Measurements from ENCODE around the gene POLDIP2. TPM values are rescaled to one million over a fixed set of nuclear protein-coding genes. Genes with fewer than 3 reads are reported as not detected.

Gene POLDIP2
- total RNA-seq, 3 donors from 2014 or later, result 71.7 to 82.4 (median 81.3) TPM

DNA sequence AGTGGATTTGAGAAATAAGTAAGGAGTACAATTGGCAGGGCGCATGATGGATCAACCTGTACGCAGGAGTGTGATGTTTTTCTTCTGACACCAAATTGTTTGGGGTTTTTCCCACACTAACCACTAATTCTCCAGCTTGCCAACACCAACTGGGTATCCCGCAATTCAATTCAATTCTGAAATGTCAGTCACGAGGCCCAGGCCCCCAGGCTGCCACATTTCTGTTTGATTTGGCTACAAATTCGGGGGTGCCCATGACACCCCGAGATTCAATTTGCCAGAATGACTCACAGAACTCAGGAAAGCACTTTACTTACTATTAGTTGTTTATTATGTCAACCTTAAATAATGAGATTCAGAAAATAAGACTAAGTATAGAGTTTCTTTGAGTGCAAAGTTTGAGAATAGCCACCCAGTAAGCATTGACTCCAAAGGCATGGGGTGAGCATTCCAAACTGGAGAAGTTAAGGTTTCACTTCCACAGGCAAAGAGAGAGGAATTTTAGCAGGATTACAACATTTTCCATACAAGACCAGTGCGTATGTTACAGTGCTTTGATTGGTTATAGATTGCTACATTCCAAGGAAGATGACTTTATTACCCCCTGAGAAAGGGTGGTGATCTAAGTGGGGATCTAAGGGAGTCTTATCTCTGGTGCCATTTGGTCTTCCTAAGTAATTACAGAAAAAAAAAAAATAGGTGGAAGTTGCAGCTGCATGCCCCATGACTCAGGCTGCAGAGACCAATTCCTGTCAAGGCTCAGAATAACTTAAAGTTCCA is 37.2 kb upstream of the POLDIP2 start:
- H3K9me3 ChIP-seq, result no peaks in the 10 kb centered on the region
- ATAC-seq (no peak), DNase-seq (no peak)
- H3K4me1 ChIP-seq (ENCODE audit: low read depth), result no peaks in the 10 kb centered on the region
- H3K4me3 ChIP-seq, result no peak overlapping the region
- no peaks in the 10 kb centered on the region for H3K36me3 ChIP-seq (ENCODE audit: low read depth)
- intact Hi-C loops (cut with DNase I, micrococcal nuclease), result no loop called here
- TF ChIP-seq, protein P1, sequence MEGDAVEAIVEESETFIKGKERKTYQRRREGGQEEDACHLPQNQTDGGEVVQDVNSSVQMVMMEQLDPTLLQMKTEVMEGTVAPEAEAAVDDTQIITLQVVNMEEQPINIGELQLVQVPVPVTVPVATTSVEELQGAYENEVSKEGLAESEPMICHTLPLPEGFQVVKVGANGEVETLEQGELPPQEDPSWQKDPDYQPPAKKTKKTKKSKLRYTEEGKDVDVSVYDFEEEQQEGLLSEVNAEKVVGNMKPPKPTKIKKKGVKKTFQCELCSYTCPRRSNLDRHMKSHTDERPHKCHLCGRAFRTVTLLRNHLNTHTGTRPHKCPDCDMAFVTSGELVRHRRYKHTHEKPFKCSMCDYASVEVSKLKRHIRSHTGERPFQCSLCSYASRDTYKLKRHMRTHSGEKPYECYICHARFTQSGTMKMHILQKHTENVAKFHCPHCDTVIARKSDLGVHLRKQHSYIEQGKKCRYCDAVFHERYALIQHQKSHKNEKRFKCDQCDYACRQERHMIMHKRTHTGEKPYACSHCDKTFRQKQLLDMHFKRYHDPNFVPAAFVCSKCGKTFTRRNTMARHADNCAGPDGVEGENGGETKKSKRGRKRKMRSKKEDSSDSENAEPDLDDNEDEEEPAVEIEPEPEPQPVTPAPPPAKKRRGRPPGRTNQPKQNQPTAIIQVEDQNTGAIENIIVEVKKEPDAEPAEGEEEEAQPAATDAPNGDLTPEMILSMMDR (IDR thresholded peaks at IDR 0.05), result no peak

DNA sequence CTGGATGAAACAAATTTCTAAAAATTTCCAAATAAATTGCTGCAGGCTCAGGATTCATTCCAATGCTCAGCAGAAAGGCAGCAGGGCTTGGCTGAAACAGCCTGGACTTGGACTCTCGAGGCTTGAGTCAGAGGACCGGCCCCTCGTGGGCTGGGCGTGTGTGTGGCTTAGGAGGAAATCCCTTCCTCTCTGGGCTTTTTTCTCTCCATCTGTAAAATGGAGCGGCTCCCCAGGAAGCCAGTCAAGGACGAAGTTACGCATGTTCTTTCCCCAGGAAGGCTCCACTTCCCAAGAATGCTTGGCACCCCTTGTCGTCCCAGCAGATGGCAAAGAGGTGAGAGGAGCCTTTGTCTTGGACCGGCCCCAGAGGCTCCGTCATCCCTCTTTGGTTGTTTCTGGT is 35.2 kb upstream of the POLDIP2 start:
- H3K4me3 ChIP-seq, result no peak overlapping the region
- ATAC-seq (no peak), DNase-seq (no peak)
- intact Hi-C loops (cut with DNase I, micrococcal nuclease), result no loop called here
- H3K9me3 ChIP-seq, result no peaks in the 10 kb centered on the region
- H3K4me1 ChIP-seq (ENCODE audit: low read depth), result no peaks in the 10 kb centered on the region
- TF ChIP-seq, protein P1 (IDR thresholded peaks at IDR 0.05), result no peak
- H3K36me3 ChIP-seq (ENCODE audit: low read depth), result no peaks in the 10 kb centered on the region

DNA sequence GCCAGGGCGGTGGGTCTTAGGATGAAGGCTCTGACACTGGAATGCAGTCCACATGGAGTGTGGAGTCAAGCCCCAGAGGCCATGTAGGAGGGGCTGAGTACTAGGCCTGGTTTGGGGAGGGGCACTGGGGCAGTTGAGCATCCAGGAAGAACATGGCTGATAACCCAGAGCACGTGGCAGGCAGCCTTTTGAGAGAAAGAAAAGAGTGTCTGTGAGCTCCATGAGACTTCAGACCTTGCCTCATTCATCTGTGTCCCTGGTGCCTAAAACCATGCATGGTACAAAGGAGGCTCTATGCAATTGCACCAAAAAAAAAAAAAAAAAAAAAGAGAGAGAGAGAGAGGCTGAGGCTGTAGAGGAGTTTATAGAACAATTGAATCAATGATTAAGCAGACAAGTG is 34.1 kb upstream of the POLDIP2 start:
- TF ChIP-seq, protein P1 (IDR thresholded peaks at IDR 0.05), result no peak
- Histone ChIP-seq H3K4me3 (no peak overlapping the region), H3K36me3 (ENCODE audit: low read depth) (no peaks in the 10 kb centered on the region), H3K4me1 (ENCODE audit: low read depth) (no peaks in the 10 kb centered on the region), H3K9me3 (no peaks in the 10 kb centered on the region)
- DNase-seq (no peak), ATAC-seq (no peak)
- intact Hi-C loops (cut with DNase I, micrococcal nuclease), result no loop called here

DNA sequence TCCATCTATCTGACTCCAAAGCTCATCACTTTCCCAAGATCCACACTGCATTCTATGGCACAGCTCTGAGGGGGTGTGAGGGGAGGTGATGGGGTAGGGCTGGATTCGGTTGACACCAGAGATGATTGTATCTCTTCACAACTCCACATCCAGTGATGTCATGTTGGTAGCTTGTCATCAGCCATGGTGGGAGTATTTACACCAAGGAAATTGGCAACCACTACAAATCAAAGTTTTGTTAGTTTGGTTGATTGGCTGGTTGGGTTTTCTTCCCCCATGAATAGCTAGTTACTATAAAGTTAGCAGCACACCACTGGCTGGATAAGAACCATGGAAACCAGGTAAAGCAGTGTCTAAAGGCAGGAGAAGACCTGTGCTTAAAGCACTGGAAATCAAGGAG is 33.7 kb upstream of the POLDIP2 start:
- DNase-seq, result no peak
- Histone ChIP-seq H3K36me3 (ENCODE audit: low read depth) (no peaks in the 10 kb centered on the region), H3K4me3 (no peak overlapping the region), H3K9me3 (no peaks in the 10 kb centered on the region), H3K4me1 (ENCODE audit: low read depth) (no peaks in the 10 kb centered on the region)
- intact Hi-C loops (cut with DNase I, micrococcal nuclease), result no loop called here
- no peak for ATAC-seq
- TF ChIP-seq, protein P1 (IDR thresholded peaks at IDR 0.05), result no peak

DNA sequence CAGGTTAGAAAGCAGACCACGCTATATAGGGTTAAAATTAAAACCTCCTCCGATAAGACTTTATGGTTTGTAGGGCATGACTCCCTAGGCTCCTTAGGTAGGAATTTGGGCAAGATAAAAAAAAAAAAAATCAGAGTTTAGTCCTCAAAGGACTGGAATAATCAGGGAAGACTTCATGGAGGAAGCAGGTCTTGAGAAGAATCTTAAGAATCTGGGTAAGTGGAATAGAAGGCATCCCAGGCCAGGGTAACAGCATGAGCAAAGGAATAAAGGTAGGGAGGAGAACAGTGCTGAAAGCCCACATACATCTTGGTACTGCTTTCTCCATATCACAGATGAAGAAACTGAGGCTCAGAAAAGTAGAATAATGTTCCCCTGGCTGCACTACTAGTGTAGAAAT is 33.2 kb upstream of the POLDIP2 start:
- TF ChIP-seq, protein P1 (IDR thresholded peaks at IDR 0.05), result no peak
- no peaks in the 10 kb centered on the region for H3K36me3 ChIP-seq (ENCODE audit: low read depth)
- intact Hi-C loops (cut with DNase I, micrococcal nuclease), result no loop called here

More for the DNA sequence above, 33.2 kb upstream of the POLDIP2 start:
- H3K4me1 ChIP-seq (ENCODE audit: low read depth), result no peaks in the 10 kb centered on the region
- H3K9me3 ChIP-seq, result no peaks in the 10 kb centered on the region
- DNase-seq (no peak), ATAC-seq (no peak)
- no peak overlapping the region for H3K4me3 ChIP-seq

Measured in mucosa of descending colon (tissue), 3 donors.